HCT116 (cell line): ENCODE measurements around the gene FANK1.

Source experiments
- EZH2 ChIP-seq: fragments of 200-600 bp; sonication (generic); IDR thresholded peaks from 2 replicates; pipeline ENCODE4 v1.6.1; 2017; ENCODE audit warnings: antibody characterized with exemption, mixed run types
- POLR2AphosphoS5 ChIP-seq: IDR thresholded peaks from 2 replicates; pipeline ENCODE4 v1.6.1; 2011; ENCODE audit warnings: mild to moderate bottlenecking, low read depth, low read length, moderate library complexity
- SP1 ChIP-seq: IDR thresholded peaks from 2 replicates; pipeline ENCODE4 v1.6.1; 2012; ENCODE audit warnings: low read depth

DNA sequence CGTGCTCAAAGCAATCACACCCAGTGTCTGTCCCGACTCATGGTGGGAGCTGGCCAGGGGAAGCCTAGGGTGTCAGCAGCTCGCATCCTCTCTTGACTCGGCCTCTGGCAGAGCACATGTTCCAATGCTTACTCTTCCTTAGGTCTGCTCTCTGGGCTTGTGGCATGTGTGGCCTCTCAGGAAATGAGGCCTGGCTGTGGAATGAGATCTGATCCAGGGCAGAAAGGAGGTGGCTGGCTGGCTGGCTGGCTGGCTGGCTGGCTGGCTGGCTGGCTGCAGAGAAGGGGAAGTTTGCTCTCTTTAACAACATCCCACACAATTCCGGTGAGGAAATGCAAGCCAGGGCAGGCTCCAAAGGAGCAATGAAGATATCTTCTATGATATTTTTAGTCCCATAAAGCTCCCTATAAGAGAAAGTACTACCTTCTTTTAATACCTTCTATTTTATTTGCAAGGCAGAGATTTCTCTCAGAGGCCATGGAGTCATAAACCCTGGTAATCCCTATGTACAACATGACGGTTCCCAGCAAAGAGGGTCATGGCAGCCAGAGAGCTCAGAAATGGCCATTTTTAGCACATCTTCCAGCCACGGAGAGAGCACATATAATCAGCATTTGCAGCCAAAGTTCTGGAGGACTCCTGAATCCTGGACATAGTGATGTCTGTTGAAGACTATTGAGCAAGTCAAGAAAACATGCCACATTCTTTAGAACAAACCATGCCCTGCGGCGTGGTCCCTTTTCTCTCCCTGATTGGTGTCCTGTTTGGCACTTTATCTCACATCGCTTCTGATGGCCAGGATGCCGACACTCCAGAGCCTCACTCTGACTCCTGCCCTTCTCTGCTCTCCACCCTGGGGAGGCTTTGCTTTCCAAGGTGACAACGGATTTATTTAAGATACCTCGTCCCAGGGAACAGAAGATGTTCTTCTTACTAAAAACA lies 153.7 kb downstream of the FANK1 start:
- no peak for TF ChIP-seq EZH2
- TF ChIP-seq POLR2AphosphoS5, result no peak
- no peak for TF ChIP-seq SP1
